Activated CD8-positive, alpha-beta T cell treated with anti-CD3 and anti-CD28 coated beads for 36 hours (primary cell): Measurements from ENCODE around the gene FGF14. TPM values are rescaled to one million over a fixed set of nuclear protein-coding genes. Genes with fewer than 3 reads are reported as not detected.

Source experiments
- ATAC-seq: fragments of 200-7000 bp; cut with Tn5 transposase; one replicate; pipeline ENCODE4 v1.10.0; 2021; ENCODE audit warnings: mild to moderate bottlenecking, moderate library complexity
- CTCF ChIA-PET: fragments of 350-600 bp; sonication (Branson Sonifier 250); formaldehyde crosslinking; loops from one replicate; lab custom pipeline; 2021; ENCODE audit warnings: antibody characterized with exemption; lab: Charles Lee
- POLR2A ChIA-PET: fragments of 350-600 bp; sonication (Branson Sonifier 250); formaldehyde crosslinking; loops from one replicate; lab custom pipeline; 2021; ENCODE audit warnings: antibody characterized with exemption; lab: Charles Lee
- DNase-seq: peaks from one replicate; pipeline ENCODE4 v3.0.0-alpha.2; 2020
- H3K27ac Mint-ChIP-seq: one replicate; pipeline ENCODE4 v1.8.0; 2021; ENCODE audit warnings: mild to moderate bottlenecking, mixed read lengths
- H3K27me3 Mint-ChIP-seq: one replicate; pipeline ENCODE4 v1.8.0; 2021; ENCODE audit warnings: mixed read lengths
- H3K36me3 Mint-ChIP-seq: one replicate; pipeline ENCODE4 v1.8.0; 2021; ENCODE audit warnings: low read depth, mixed read lengths
- H3K4me1 Mint-ChIP-seq: one replicate; pipeline ENCODE4 v1.8.0; 2021; ENCODE audit warnings: low read depth, mixed read lengths
- H3K4me3 Mint-ChIP-seq: one replicate; pipeline ENCODE4 v1.8.0; 2021; ENCODE audit warnings: mild to moderate bottlenecking, moderate library complexity, mixed read lengths
- H3K9me3 Mint-ChIP-seq: one replicate; pipeline ENCODE4 v1.8.0; 2021; ENCODE audit warnings: mixed read lengths
- CTCF ChIP-seq: fragments of 200-600 bp; IDR thresholded peaks from one replicate; pipeline ENCODE4 v1.8.0; 2022; ENCODE audit warnings: antibody characterized with exemption, mild to moderate bottlenecking
- intact Hi-C: fragments of 100-400 bp; cut with micrococcal nuclease; formaldehyde crosslinking; loops from one replicate; pipeline ENCODE4 v1.10.0; 2022
- total RNA-seq, 2 experiments: library from RNA; stranded (reverse); gene quantifications; one replicate each; pipeline ENCODE4 v1.2.3, GENCODE V29; 2021

Gene FGF14
- total RNA-seq, 2 experiments from 2014 or later, result not detected

- Mint-ChIP-seq H3K27ac (no peak overlapping the region), H3K4me1 (no peaks in the 10 kb centered on the region), H3K27me3 (peaks cover 1% of the 10 kb centered on the region), H3K4me3 (no peak overlapping the region), H3K36me3 (no peaks in the 10 kb centered on the region), H3K9me3 (no peaks in the 10 kb centered on the region)
- intact Hi-C loops, result no loop called here
- no peak for DNase-seq
- no peak for TF ChIP-seq CTCF
- ChIA-PET POLR2A (no interaction called here), CTCF (no interaction called here)
- ATAC-seq, result no peak
Observed at GRCh38 chr13:101869553-101869952, 532.3 kb downstream of the FGF14 start.

GRCh38 chr13:101868585-101869469 lies 533.0 kb downstream of the FGF14 start:
- ChIA-PET CTCF (no interaction called here), POLR2A (no interaction called here)
- no peaks in the 10 kb centered on the region for H3K9me3 Mint-ChIP-seq
- no peak overlapping the region for H3K4me3 Mint-ChIP-seq
- DNase-seq, result no peak
- ATAC-seq, result no peak
- no peaks in the 10 kb centered on the region for H3K4me1 Mint-ChIP-seq
- no peak for TF ChIP-seq CTCF
- no peak overlapping the region for H3K27ac Mint-ChIP-seq
- H3K36me3 Mint-ChIP-seq, result no peaks in the 10 kb centered on the region
- intact Hi-C loops, result no loop called here
- H3K27me3 Mint-ChIP-seq, result peaks cover 1% of the 10 kb centered on the region

GRCh38 chr13:101866889-101867581 lies 534.8 kb downstream of the FGF14 start:
- intact Hi-C loops, result no loop called here
- Mint-ChIP-seq H3K27ac (no peak overlapping the region), H3K9me3 (no peaks in the 10 kb centered on the region), H3K27me3 (no peaks in the 10 kb centered on the region), H3K4me3 (no peak overlapping the region), H3K4me1 (no peaks in the 10 kb centered on the region), H3K36me3 (no peaks in the 10 kb centered on the region)
- ATAC-seq, result no peak
- TF ChIP-seq CTCF, result no peak
- ChIA-PET CTCF (interaction anchor here (1.1 kb wide), 1 partner anchor 35 kb away, joined by 3 read pairs; no protein-coding TSS in a partner anchor), POLR2A (no interaction called here)
- DNase-seq, result no peak

GRCh38 chr13:101858860-101859259 lies 543.0 kb downstream of the FGF14 start:
- intact Hi-C loops, result no loop called here
- POLR2A ChIA-PET, result no interaction called here
- no peaks in the 10 kb centered on the region for H3K27me3 Mint-ChIP-seq
- ATAC-seq (no peak), DNase-seq (no peak)
- no peaks in the 10 kb centered on the region for H3K4me1 Mint-ChIP-seq
- H3K36me3 Mint-ChIP-seq, result no peaks in the 10 kb centered on the region
- CTCF ChIA-PET, result no interaction called here
- no peak overlapping the region for H3K4me3 Mint-ChIP-seq
- no peak for TF ChIP-seq CTCF
- H3K27ac Mint-ChIP-seq, result no peak overlapping the region
- H3K9me3 Mint-ChIP-seq, result no peaks in the 10 kb centered on the region

GRCh38 chr13:101846701-101847100 lies 555.1 kb downstream of the FGF14 start:
- ChIA-PET CTCF (no interaction called here), POLR2A (interaction anchor here (0.6 kb wide), 1 partner anchor 156 kb away, joined by 4 read pairs; no protein-coding TSS in a partner anchor)
- Mint-ChIP-seq H3K27ac (no peak overlapping the region), H3K4me1 (no peaks in the 10 kb centered on the region), H3K9me3 (no peaks in the 10 kb centered on the region), H3K27me3 (no peaks in the 10 kb centered on the region), H3K36me3 (no peaks in the 10 kb centered on the region), H3K4me3 (no peak overlapping the region)
- ATAC-seq (no peak), DNase-seq (no peak)
- no peak for TF ChIP-seq CTCF
- intact Hi-C loops, result no loop called here
